HG03571 (cell line): Measurements from ENCODE around the gene ZNF280B.

Experiments
- ATAC-seq: cut with Tn5 transposase; IDR thresholded peaks from one replicate; pipeline ENCODE4 v1.9.1; 2021; ENCODE audit not compliant: unreplicated experiment

ZNF280B gene

GRCh38 chr22:22508274-22509176 is at the start of gene ZNF280B:
ZNF280B (minus strand) TSS chr22:22508742; CDS start chr22:22489398, 19,344 bp downstream.
- ATAC-seq = peak; percentile 80

GRCh38 chr22:22556995-22557925 is 48.7 kb upstream of the ZNF280B start:
- no peak for ATAC-seq

- ATAC-seq = no peak
These were observed 48.0 kb upstream of the ZNF280B start for GRCh38 chr22:22556578-22556977.

- no peak for ATAC-seq
These were observed 47.1 kb upstream of the ZNF280B start for GRCh38 chr22:22555596-22555995.

GRCh38 chr22:22554587-22555284 is 46.2 kb upstream of the ZNF280B start:
- ATAC-seq = no peak

GRCh38 chr22:22553735-22554586 is 45.4 kb upstream of the ZNF280B start:
- ATAC-seq = no peak

GRCh38 chr22:22553141-22553540 is 44.6 kb upstream of the ZNF280B start:
- no peak for ATAC-seq

- ATAC-seq = no peak
These were observed 44.1 kb upstream of the ZNF280B start for GRCh38 chr22:22552630-22553029.

- ATAC-seq = no peak
These were observed 42.4 kb upstream of the ZNF280B start for GRCh38 chr22:22550789-22551434.

GRCh38 chr22:22548910-22549309 is 40.4 kb upstream of the ZNF280B start:
- no peak for ATAC-seq

GRCh38 chr22:22548317-22548716 is 39.8 kb upstream of the ZNF280B start:
- no peak for ATAC-seq

- no peak for ATAC-seq
These were observed 39.3 kb upstream of the ZNF280B start for GRCh38 chr22:22547692-22548300.

- ATAC-seq = no peak
These were observed 38.7 kb upstream of the ZNF280B start for GRCh38 chr22:22547226-22547625.

- no peak for ATAC-seq
These were observed 37.9 kb upstream of the ZNF280B start for GRCh38 chr22:22546490-22546889.

GRCh38 chr22:22545084-22545483 is 36.5 kb upstream of the ZNF280B start:
- ATAC-seq = no peak

GRCh38 chr22:22538226-22538989 is 29.9 kb upstream of the ZNF280B start:
- no peak for ATAC-seq

- ATAC-seq = no peak
These were observed 28.4 kb upstream of the ZNF280B start for GRCh38 chr22:22536916-22537315.

GRCh38 chr22:22536515-22536914 is 28.0 kb upstream of the ZNF280B start:
- no peak for ATAC-seq
